Keratinocyte (primary cell): ENCODE data around the gene ANXA1. TPM values are rescaled to one million over a fixed set of nuclear protein-coding genes. Genes with fewer than 3 reads are reported as not detected.

Source experiments
- DNase-seq: peaks from one replicate; pipeline ENCODE4 v3.0.0-alpha.2; 2011; ENCODE audit warnings: low read depth, missing footprints, low spot score
- FAIRE-seq: peaks from 2 replicates; lab custom pipeline; 2011; peaks lifted over from hg19 to GRCh38; lab: Jason Lieb, UNC
- H2AFZ ChIP-seq: 2 replicates; pipeline ENCODE4 v1.6.0; 2012; ENCODE audit warnings: low read length, control low read depth, inconsistent platforms; ENCODE audit not compliant: control insufficient read depth
- H3K27ac ChIP-seq: 2 replicates; pipeline ENCODE4 v1.5.1; 2011; ENCODE audit warnings: low read length; ENCODE audit not compliant: control insufficient read depth, insufficient read depth
- H3K27me3 ChIP-seq: 3 replicates; pipeline ENCODE4 v1.6.0; 2011; ENCODE audit warnings: low read length; ENCODE audit not compliant: control insufficient read depth, insufficient read depth; ENCODE audit errors: extremely low read depth
- H3K36me3 ChIP-seq, 2 experiments: 2 replicates in 1 of 2; 3 replicates in 1 of 2; pipeline ENCODE4 v1.5.1; 2011; ENCODE audit warnings: low read length in 2 of 2, mild to moderate bottlenecking in 1 of 2; ENCODE audit not compliant: control insufficient read depth in 2 of 2, insufficient read depth in 2 of 2; ENCODE audit errors: extremely low read depth in 1 of 2
- H3K4me1 ChIP-seq: 3 replicates; pipeline ENCODE4 v1.5.1; 2011; ENCODE audit warnings: low read length; ENCODE audit not compliant: control insufficient read depth, insufficient read depth; ENCODE audit errors: extremely low read depth
- H3K4me2 ChIP-seq: 3 replicates; pipeline ENCODE4 v1.6.0; 2011; ENCODE audit warnings: low read depth, low read length; ENCODE audit not compliant: control insufficient read depth, insufficient read depth; ENCODE audit errors: extremely low read depth
- H3K4me3 ChIP-seq, 3 experiments: fragments of 200-600 bp in 1 of 3; sonication (generic) in 1 of 3; 2 replicates in 2 of 3; 3 replicates in 1 of 3; pipeline ENCODE4 v1.5.1; 2011 to 2016; ENCODE audit warnings: low read length in 3 of 3, mild to moderate bottlenecking in 3 of 3, control low read depth in 2 of 3, inconsistent platforms in 1 of 3, low read depth in 1 of 3, mixed read lengths in 1 of 3, mixed run types in 1 of 3, moderate library complexity in 1 of 3; ENCODE audit not compliant: control insufficient read depth in 2 of 3, insufficient read depth in 2 of 3; ENCODE audit errors: extremely low read depth in 1 of 3
- H3K79me2 ChIP-seq: 2 replicates; pipeline ENCODE4 v1.6.0; 2012; ENCODE audit warnings: low read length; ENCODE audit not compliant: control insufficient read depth, insufficient read depth
- H3K9ac ChIP-seq: 3 replicates; pipeline ENCODE4 v1.6.0; 2011; ENCODE audit warnings: low read length; ENCODE audit not compliant: control insufficient read depth, insufficient read depth; ENCODE audit errors: extremely low read depth
- H3K9me1 ChIP-seq: 3 replicates; pipeline ENCODE4 v1.6.0; 2011; ENCODE audit warnings: low read length; ENCODE audit not compliant: control insufficient read depth, insufficient read depth; ENCODE audit errors: extremely low read depth
- H3K9me3 ChIP-seq: 2 replicates; pipeline ENCODE4 v1.5.1; 2012; ENCODE audit warnings: low read depth, low read length; ENCODE audit not compliant: control insufficient read depth
- H4K20me1 ChIP-seq: 3 replicates; pipeline ENCODE4 v1.6.0; 2011; ENCODE audit warnings: low read length; ENCODE audit not compliant: control insufficient read depth, insufficient read depth; ENCODE audit errors: extremely low read depth
- EZH2 ChIP-seq: IDR thresholded peaks from one replicate; pipeline ENCODE4 v1.6.1; 2012; ENCODE audit warnings: inconsistent platforms, mild to moderate bottlenecking, low read length, moderate library complexity
- dilution Hi-C: fragments of 300-500 bp; cut with MboI; formaldehyde crosslinking; loops from one replicate; pipeline ENCODE4 v1.7.0; 2020; ENCODE audit warnings: low sequenced_read_pairs; ENCODE audit not compliant: extremely low pct_ligation_motif_present
- polyA plus RNA-seq, 5 experiments: library from polyadenylated mRNA; depleted of rRNA in 3 of 5; stranded (reverse) in 3 of 5; stranded (forward) in 1 of 5; unstranded in 1 of 5; fragments of >200 nt; gene quantifications; 1 replicate in 1 of 5; 2 replicates in 3 of 5; 3 replicates in 1 of 5; pipeline versions ENCODE4 v1.2.1 to v1.2.3, GENCODE V29; 2011 to 2012; ENCODE audit warnings: missing spikeins in 2 of 5, low read depth in 1 of 5, low replicate concordance in 1 of 5
- TF ChIP-seq, protein P1 (sequence below), 3 experiments: IDR thresholded peaks in 1 of 3; conservative IDR thresholded peaks in 1 of 3; optimal IDR thresholded peaks in 1 of 3; 2 replicates in 2 of 3; 3 replicates in 1 of 3; pipeline versions ENCODE3 to v1.5.1; 2011; ENCODE audit warnings: low read length in 3 of 3, mild to moderate bottlenecking in 3 of 3, moderate library complexity in 2 of 3, control low read depth in 1 of 3, inconsistent platforms in 1 of 3; ENCODE audit not compliant: insufficient read depth in 2 of 3; ENCODE audit errors: extremely low read depth in 1 of 3

The ANXA1 gene
- polyA plus RNA-seq, 1 donor (not counting 4 experiments of a cell fraction or from before 2014, with no cell fraction given): 1,449 TPM

DNA sequence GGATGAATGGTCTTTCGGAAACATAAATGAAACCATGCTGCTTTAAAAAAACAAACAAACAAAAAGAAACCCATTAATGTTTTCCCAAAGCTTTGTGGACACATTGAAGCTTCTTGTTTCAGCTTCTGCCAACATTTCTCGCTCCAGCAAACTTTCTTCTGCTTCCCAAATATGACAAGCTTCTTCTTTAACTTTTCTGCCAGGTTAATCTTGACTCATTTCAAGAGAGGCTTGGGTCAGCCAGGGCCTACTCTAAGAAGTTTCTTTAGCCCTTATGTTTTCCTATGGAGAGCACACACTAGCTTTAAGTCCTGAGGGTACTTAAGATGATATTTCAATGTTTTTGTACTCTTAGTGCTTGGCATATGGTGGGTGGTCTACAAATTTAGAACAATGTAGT, 6.1 kb downstream of the ANXA1 start:
- no peaks in the 10 kb centered on the region for H3K9me3 ChIP-seq
- peaks cover 22% of the 10 kb centered on the region for H4K20me1 ChIP-seq
- no peak overlapping the region for H3K27ac ChIP-seq
- peaks cover 63% of the 10 kb centered on the region for H3K79me2 ChIP-seq
- TF ChIP-seq EZH2: no peak
- TF ChIP-seq, protein P1, sequence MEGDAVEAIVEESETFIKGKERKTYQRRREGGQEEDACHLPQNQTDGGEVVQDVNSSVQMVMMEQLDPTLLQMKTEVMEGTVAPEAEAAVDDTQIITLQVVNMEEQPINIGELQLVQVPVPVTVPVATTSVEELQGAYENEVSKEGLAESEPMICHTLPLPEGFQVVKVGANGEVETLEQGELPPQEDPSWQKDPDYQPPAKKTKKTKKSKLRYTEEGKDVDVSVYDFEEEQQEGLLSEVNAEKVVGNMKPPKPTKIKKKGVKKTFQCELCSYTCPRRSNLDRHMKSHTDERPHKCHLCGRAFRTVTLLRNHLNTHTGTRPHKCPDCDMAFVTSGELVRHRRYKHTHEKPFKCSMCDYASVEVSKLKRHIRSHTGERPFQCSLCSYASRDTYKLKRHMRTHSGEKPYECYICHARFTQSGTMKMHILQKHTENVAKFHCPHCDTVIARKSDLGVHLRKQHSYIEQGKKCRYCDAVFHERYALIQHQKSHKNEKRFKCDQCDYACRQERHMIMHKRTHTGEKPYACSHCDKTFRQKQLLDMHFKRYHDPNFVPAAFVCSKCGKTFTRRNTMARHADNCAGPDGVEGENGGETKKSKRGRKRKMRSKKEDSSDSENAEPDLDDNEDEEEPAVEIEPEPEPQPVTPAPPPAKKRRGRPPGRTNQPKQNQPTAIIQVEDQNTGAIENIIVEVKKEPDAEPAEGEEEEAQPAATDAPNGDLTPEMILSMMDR (optimal IDR thresholded peaks at IDR 0.05 in 1 of 3, IDR thresholded peaks at IDR 0.05 in 1 of 3, conservative IDR thresholded peaks at IDR 0.05 in 1 of 3; ENCODE audit: extremely low read depth in 1 of 3, insufficient read depth in 2 of 3, low read length in 3 of 3): no peak
- H3K9ac ChIP-seq: no peak overlapping the region
- H3K27me3 ChIP-seq: no peaks in the 10 kb centered on the region
- H3K4me3 ChIP-seq: no peak overlapping the region
- peaks cover 30% of the 10 kb centered on the region for H3K4me1 ChIP-seq
- H3K36me3 ChIP-seq: peaks cover 17 to 58% of the 10 kb centered on the region in 2 experiments
- no peaks in the 10 kb centered on the region for H3K9me1 ChIP-seq
- no peak overlapping the region for H2AFZ ChIP-seq
- dilution Hi-C loops: no loop called here
- no peak for DNase-seq
- no peak overlapping the region for H3K4me2 ChIP-seq
- FAIRE-seq: no peak

DNA sequence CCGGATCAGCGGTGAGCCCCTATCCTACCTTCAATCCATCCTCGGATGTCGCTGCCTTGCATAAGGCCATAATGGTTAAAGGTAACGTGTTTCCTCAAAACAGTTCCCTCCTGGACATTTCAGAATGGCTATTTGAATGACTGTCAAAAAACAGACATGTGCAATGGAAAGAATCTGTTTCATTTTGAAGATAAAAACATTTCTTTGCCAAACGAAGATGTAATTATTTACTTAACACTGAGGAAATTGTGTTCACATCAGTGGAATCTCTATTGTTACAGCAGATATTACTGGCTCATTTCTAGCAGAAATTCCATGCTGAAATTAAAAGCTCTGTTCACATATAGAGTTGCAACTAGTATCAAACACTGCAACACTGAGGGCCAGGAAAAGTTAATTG, 7.1 kb downstream of the ANXA1 start:
- TF ChIP-seq, protein P1 (optimal IDR thresholded peaks at IDR 0.05 in 1 of 3, IDR thresholded peaks at IDR 0.05 in 1 of 3, conservative IDR thresholded peaks at IDR 0.05 in 1 of 3; ENCODE audit: extremely low read depth in 1 of 3, insufficient read depth in 2 of 3, low read length in 3 of 3): no peak
- no peak for TF ChIP-seq EZH2
- Histone ChIP-seq H4K20me1 (peaks cover 22% of the 10 kb centered on the region), H3K27me3 (no peaks in the 10 kb centered on the region), H3K79me2 (peaks cover 54% of the 10 kb centered on the region), H3K4me1 (peaks cover 30% of the 10 kb centered on the region), H3K9me3 (no peaks in the 10 kb centered on the region), H3K36me3 (peaks cover 22 to 64% of the 10 kb centered on the region in 2 experiments), H3K4me3 (no peak overlapping the region), H3K27ac (no peak overlapping the region), H2AFZ (no peak overlapping the region), H3K9ac (no peak overlapping the region), H3K9me1 (no peaks in the 10 kb centered on the region), H3K4me2 (no peak overlapping the region)
- DNase-seq: no peak
- FAIRE-seq: peak; percentile 32
- dilution Hi-C loops: no loop called here
